HCT116 (cell line): Measurements from ENCODE around the gene RIT1. TPM values are rescaled to one million over a fixed set of nuclear protein-coding genes. Genes with fewer than 3 reads are reported as not detected.

Experiments
- ATAC-seq: fragments of 200-7000 bp; cut with Tn5 transposase; 2 replicates; pipeline ENCODE4 v1.9.1; 2020; ENCODE audit warnings: mild to moderate bottlenecking, moderate library complexity
- BruUV-seq: library from RNA; stranded (reverse); fragments of 400-500 nt; replicated peaks from 2 replicates; lab custom pipeline; 2021; lab: Mats Ljungman, UMichigan
- CTCF ChIA-PET: fragments of 300-600 bp; sonication (Branson Sonifier 250); formaldehyde crosslinking; loops from one replicate; lab custom pipeline; 2021; ENCODE audit warnings: antibody characterized with exemption; lab: Charles Lee
- POLR2A ChIA-PET: fragments of 300-600, 350-600 bp; sonication (Branson Sonifier 250); formaldehyde crosslinking; loops from one replicate; lab custom pipeline; 2021; ENCODE audit warnings: antibody characterized with exemption; lab: Charles Lee
- RAD21 ChIA-PET, 2 experiments: fragments of 300-600 bp; sonication (Branson Sonifier 250); formaldehyde crosslinking; loops; one replicate each; lab custom pipeline; 2023; ENCODE audit warnings: low total read pairs in 2 of 2; ENCODE audit not compliant: uncharacterized antibody in 2 of 2, unreplicated experiment in 2 of 2, low non-redundant PET in 1 of 2; lab: Charles Lee
- DNase-seq: peaks from one replicate; pipeline ENCODE4 v3.0.0-alpha.2; 2010; ENCODE audit warnings: low read depth, low spot score
- H2AFZ ChIP-seq: fragments of 200-600 bp; shearing (Covaris generic), sonication (generic); 2 replicates; pipeline ENCODE4 v1.6.1; 2017; ENCODE audit warnings: low read depth, mixed run types, mixed read lengths, antibody characterized with exemption, low read length; ENCODE audit not compliant: poor library complexity, severe bottlenecking
- H3K27ac ChIP-seq: 2 replicates; pipeline ENCODE4 v1.5.1; 2012; ENCODE audit warnings: low read depth, low read length
- H3K27me3 ChIP-seq: fragments of 200-600 bp; sonication (generic); 2 replicates; pipeline ENCODE4 v1.6.1; 2016; ENCODE audit warnings: mixed run types, low read length, mixed read lengths; ENCODE audit not compliant: insufficient read depth
- H3K36me3 ChIP-seq, 2 experiments: fragments of 200-500 bp in 1 of 2; fragments of 200-600 bp in 1 of 2; sonication (Bioruptor generic) in 1 of 2; sonication (generic) in 1 of 2; 2 replicates each; pipeline versions ENCODE4 v1.5.1 to v1.6.1; 2014 to 2016; ENCODE audit warnings: low read length in 2 of 2, inconsistent platforms in 1 of 2, mixed read lengths in 1 of 2, mixed run types in 1 of 2; ENCODE audit not compliant: insufficient read depth in 2 of 2, control insufficient read depth in 1 of 2
- H3K4me1 ChIP-seq, 2 experiments: fragments of 200-600 bp in 1 of 2; sonication (generic) in 1 of 2; 2 replicates each; pipeline versions ENCODE4 v1.5.1 to v1.6.1; 2012 to 2017; ENCODE audit warnings: low read length in 2 of 2, inconsistent platforms in 1 of 2, mild to moderate bottlenecking in 1 of 2, mixed read lengths in 1 of 2, mixed run types in 1 of 2, moderate library complexity in 1 of 2; ENCODE audit not compliant: insufficient read depth in 2 of 2, control insufficient read depth in 1 of 2
- H3K4me2 ChIP-seq: fragments of 200-600 bp; sonication (generic); 2 replicates; pipeline ENCODE4 v1.6.1; 2017; ENCODE audit warnings: mixed run types, low read length, mixed read lengths
- H3K4me3 ChIP-seq, 2 experiments: fragments of 200-600 bp in 1 of 2; sonication (generic) in 1 of 2; replicated peaks in 1 of 2; 2 replicates each; pipeline ENCODE4 v1.5.1; 2011 to 2016; ENCODE audit warnings: low read length in 2 of 2, control low read depth in 1 of 2, low read depth in 1 of 2, mild to moderate bottlenecking in 1 of 2, mixed read lengths in 1 of 2, mixed run types in 1 of 2
- H3K79me2 ChIP-seq: fragments of 200-600 bp; sonication (generic); 2 replicates; pipeline ENCODE4 v1.6.1; 2017; ENCODE audit warnings: mild to moderate bottlenecking, mixed run types, low read length, moderate library complexity, mixed read lengths; ENCODE audit not compliant: insufficient read depth
- H3K9ac ChIP-seq: fragments of 200-600 bp; sonication (generic); 2 replicates; pipeline ENCODE4 v1.6.1; 2016; ENCODE audit warnings: low read length, mixed read lengths
- H3K9me2 ChIP-seq: fragments of 200-600 bp; sonication (generic), shearing (Covaris generic); 2 replicates; pipeline ENCODE4 v1.6.1; 2017; ENCODE audit warnings: mixed run types, mild to moderate bottlenecking, moderate library complexity; ENCODE audit not compliant: insufficient read depth
- H3K9me3 ChIP-seq, 2 experiments: fragments of 200-500 bp in 1 of 2; fragments of 200-600 bp in 1 of 2; sonication (Bioruptor generic) in 1 of 2; sonication (generic) in 1 of 2; 2 replicates each; pipeline ENCODE4 v1.6.1; 2014 to 2017; ENCODE audit warnings: low read length in 2 of 2, mixed read lengths in 2 of 2, inconsistent platforms in 1 of 2, low read depth in 1 of 2, mild to moderate bottlenecking in 1 of 2, mixed run types in 1 of 2, moderate library complexity in 1 of 2; ENCODE audit not compliant: control insufficient read depth in 1 of 2, insufficient read depth in 1 of 2
- H4K20me1 ChIP-seq: fragments of 200-600 bp; sonication (generic), shearing (Covaris generic); 2 replicates; pipeline ENCODE4 v1.6.1; 2017; ENCODE audit warnings: mixed run types, mild to moderate bottlenecking, moderate library complexity; ENCODE audit not compliant: insufficient read depth
- CBX3 ChIP-seq: IDR thresholded peaks from 2 replicates; pipeline ENCODE4 v1.6.1; 2012; ENCODE audit warnings: low read depth
- ELF1 ChIP-seq: IDR thresholded peaks from 2 replicates; pipeline ENCODE4 v1.6.1; 2012; ENCODE audit warnings: low read depth, borderline replicate concordance
- EZH2 ChIP-seq: fragments of 200-600 bp; sonication (generic); IDR thresholded peaks from 2 replicates; pipeline ENCODE4 v1.6.1; 2017; ENCODE audit warnings: antibody characterized with exemption, mixed run types
- EZH2phosphoT487 ChIP-seq: fragments of 200-600 bp; IDR thresholded peaks from 2 replicates; pipeline ENCODE4 v1.6.1; 2018; ENCODE audit warnings: antibody characterized with exemption, borderline replicate concordance
- FOSL1 ChIP-seq: IDR thresholded peaks from 2 replicates; pipeline ENCODE4 v1.6.1; 2012; ENCODE audit warnings: low read depth
- MAX ChIP-seq: IDR thresholded peaks from 2 replicates; pipeline ENCODE4 v1.6.1; 2012
- POLR2A ChIP-seq: IDR thresholded peaks from 2 replicates; pipeline ENCODE4 v1.7.0; 2011; ENCODE audit warnings: borderline replicate concordance; ENCODE audit not compliant: insufficient read depth, insufficient read length; ENCODE audit errors: extremely low read depth
- POLR2AphosphoS5 ChIP-seq: IDR thresholded peaks from 2 replicates; pipeline ENCODE4 v1.6.1; 2011; ENCODE audit warnings: mild to moderate bottlenecking, low read depth, low read length, moderate library complexity
- RAD21 ChIP-seq: IDR thresholded peaks from 2 replicates; pipeline ENCODE4 v1.6.1; 2012; ENCODE audit warnings: low read depth, mild to moderate bottlenecking
- REST ChIP-seq: IDR thresholded peaks from 2 replicates; pipeline ENCODE4 v1.6.1; 2012; ENCODE audit warnings: low read depth
- TCF7L2 ChIP-seq: IDR thresholded peaks from 2 replicates; pipeline ENCODE4 v1.7.0; 2011; ENCODE audit warnings: borderline replicate concordance, inconsistent platforms; ENCODE audit not compliant: insufficient read depth, insufficient read length; ENCODE audit errors: extremely low read depth
- YY1 ChIP-seq: IDR thresholded peaks from 2 replicates; pipeline ENCODE4 v1.6.1; 2011; ENCODE audit warnings: low read length, low read depth, moderate library complexity, mild to moderate bottlenecking; ENCODE audit not compliant: insufficient replicate concordance; ENCODE audit errors: extremely low read depth
- ZBTB33 ChIP-seq: IDR thresholded peaks from 2 replicates; pipeline ENCODE4 v1.6.1; 2011; ENCODE audit warnings: mild to moderate bottlenecking, low read length, moderate library complexity; ENCODE audit not compliant: insufficient replicate concordance; ENCODE audit errors: extremely low read depth
- ZNF274 ChIP-seq: fragments of 200-500 bp; sonication (Bioruptor generic); IDR thresholded peaks from 2 replicates; pipeline ENCODE4 v1.6.1; 2014; ENCODE audit warnings: mild to moderate bottlenecking, low read depth, low read length, inconsistent platforms
- intact Hi-C: fragments of 100-400 bp; cut with micrococcal nuclease; formaldehyde crosslinking; loops from 2 replicates; pipeline ENCODE4 v1.10.0; 2022
- total RNA-seq: library from RNA; stranded (reverse); gene quantifications from one replicate; pipeline ENCODE4 v1.2.1, GENCODE V29; 2021; ENCODE audit not compliant: unreplicated experiment

Gene RIT1
- total RNA-seq, 1 experiment from 2014 or later, result 10.2 TPM

- peaks cover 7% of the 10 kb centered on the region; the same call in 1 of the 2 replicates for H3K79me2 ChIP-seq
- no peak for DNase-seq
- BruUV-seq, result TSS peak; percentile 22
- intact Hi-C loops, result no loop called here
- ATAC-seq, result no peak
- no peaks in the 10 kb centered on the region for H4K20me1 ChIP-seq
- H3K9me3 ChIP-seq, result no peaks in the 10 kb centered on the region
- no peaks in the 10 kb centered on the region for H3K27me3 ChIP-seq
- ChIA-PET RAD21 (no interaction called here), POLR2A (no interaction called here), CTCF (no interaction called here)
- H2AFZ ChIP-seq, result no peak overlapping the region
- peaks cover 26 to 37% of the 10 kb centered on the region in 2 experiments; a peak in 3 of 4 replicates for H3K36me3 ChIP-seq
- no peaks in the 10 kb centered on the region for H3K9me2 ChIP-seq
- no peak overlapping the region for H3K27ac ChIP-seq
- peaks cover 17 to 32% of the 10 kb centered on the region in 2 experiments for H3K4me1 ChIP-seq
- no peak for TF ChIP-seq EZH2phosphoT487
- TF ChIP-seq POLR2A, result no peak
- no peak for TF ChIP-seq ZNF274
- no peak for TF ChIP-seq RAD21
- TF ChIP-seq MAX, result no peak
- TF ChIP-seq POLR2AphosphoS5, result no peak
- TF ChIP-seq TCF7L2, result no peak
- no peak for TF ChIP-seq ELF1
- no peak for TF ChIP-seq FOSL1
- TF ChIP-seq CBX3, result no peak
- no peak for TF ChIP-seq EZH2
- TF ChIP-seq ZBTB33, result no peak
- no peak for TF ChIP-seq REST
- no peak for TF ChIP-seq YY1
- H3K4me2 ChIP-seq, result no peak overlapping the region
- H3K4me3 ChIP-seq, result no peak overlapping the region
- no peak overlapping the region for H3K9ac ChIP-seq
Measured at GRCh38 chr1:155957411-155957915, 46.3 kb upstream of the RIT1 start.
